Keratinocyte (primary cell): ENCODE measurements around the gene ARFGEF3.

Experiments
- CTCF ChIP-seq, 3 experiments: IDR thresholded peaks in 1 of 3; conservative IDR thresholded peaks in 1 of 3; optimal IDR thresholded peaks in 1 of 3; 2 replicates in 2 of 3; 3 replicates in 1 of 3; pipeline versions ENCODE3 to v1.5.1; 2011; ENCODE audit warnings: low read length in 3 of 3, mild to moderate bottlenecking in 3 of 3, moderate library complexity in 2 of 3, control low read depth in 1 of 3, inconsistent platforms in 1 of 3; ENCODE audit not compliant: insufficient read depth in 2 of 3; ENCODE audit errors: extremely low read depth in 1 of 3
- EZH2 ChIP-seq: IDR thresholded peaks from one replicate; pipeline ENCODE4 v1.6.1; 2012; ENCODE audit warnings: inconsistent platforms, mild to moderate bottlenecking, low read length, moderate library complexity

GRCh38 chr6:138215093-138215782, 53.5 kb downstream of the ARFGEF3 start:
- TF ChIP-seq CTCF (optimal IDR thresholded peaks at IDR 0.05 in 1 of 3, IDR thresholded peaks at IDR 0.05 in 1 of 3, conservative IDR thresholded peaks at IDR 0.05 in 1 of 3; ENCODE audit: extremely low read depth in 1 of 3, insufficient read depth in 2 of 3, low read length in 3 of 3) (no peak), EZH2 (no peak)
